ENCODE data around the gene MRPL22.

DNA sequence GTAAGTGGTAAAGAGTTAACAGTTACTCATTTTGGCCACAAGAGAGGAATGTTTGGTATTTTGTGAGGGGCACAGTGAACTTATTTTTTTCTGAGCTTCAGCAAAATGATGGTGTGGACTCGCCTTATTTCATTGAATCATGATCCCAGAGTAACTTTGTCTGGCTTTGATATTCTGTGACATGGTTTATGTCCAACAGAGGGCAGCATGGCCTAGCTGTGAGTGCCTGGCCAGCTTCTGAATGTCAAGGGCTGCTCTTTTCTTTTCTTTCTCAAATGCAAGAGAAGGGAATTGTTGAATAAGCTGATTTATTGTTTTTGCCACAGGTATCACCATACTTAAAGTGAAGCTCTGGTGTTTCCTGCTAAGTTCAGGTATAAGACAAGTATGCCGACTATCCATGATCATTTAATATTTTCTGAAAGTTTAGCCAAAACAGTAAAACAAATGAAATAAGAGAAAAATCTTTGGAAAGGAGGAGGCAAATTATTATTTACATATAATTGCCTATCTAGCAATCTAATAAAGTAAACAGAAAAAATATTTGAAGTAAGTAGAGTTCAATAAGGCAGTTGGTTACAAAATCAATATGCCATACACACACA lies 31.7 kb downstream of the MRPL22 start:
- TF ChIP-seq, protein P1, sequence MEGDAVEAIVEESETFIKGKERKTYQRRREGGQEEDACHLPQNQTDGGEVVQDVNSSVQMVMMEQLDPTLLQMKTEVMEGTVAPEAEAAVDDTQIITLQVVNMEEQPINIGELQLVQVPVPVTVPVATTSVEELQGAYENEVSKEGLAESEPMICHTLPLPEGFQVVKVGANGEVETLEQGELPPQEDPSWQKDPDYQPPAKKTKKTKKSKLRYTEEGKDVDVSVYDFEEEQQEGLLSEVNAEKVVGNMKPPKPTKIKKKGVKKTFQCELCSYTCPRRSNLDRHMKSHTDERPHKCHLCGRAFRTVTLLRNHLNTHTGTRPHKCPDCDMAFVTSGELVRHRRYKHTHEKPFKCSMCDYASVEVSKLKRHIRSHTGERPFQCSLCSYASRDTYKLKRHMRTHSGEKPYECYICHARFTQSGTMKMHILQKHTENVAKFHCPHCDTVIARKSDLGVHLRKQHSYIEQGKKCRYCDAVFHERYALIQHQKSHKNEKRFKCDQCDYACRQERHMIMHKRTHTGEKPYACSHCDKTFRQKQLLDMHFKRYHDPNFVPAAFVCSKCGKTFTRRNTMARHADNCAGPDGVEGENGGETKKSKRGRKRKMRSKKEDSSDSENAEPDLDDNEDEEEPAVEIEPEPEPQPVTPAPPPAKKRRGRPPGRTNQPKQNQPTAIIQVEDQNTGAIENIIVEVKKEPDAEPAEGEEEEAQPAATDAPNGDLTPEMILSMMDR (IDR thresholded peaks at IDR 0.05): peak in 5 of 6 experiments; percentile 13 to 56 (median 43)
- no peak for TF ChIP-seq POLR2A (IDR thresholded peaks at IDR 0.05)

All from esophagus squamous epithelium (tissue), 4 donors.